Esophagus muscularis mucosa (tissue), 4 donors: ENCODE measurements around the gene AKAP12. TPM values are rescaled to one million over a fixed set of nuclear protein-coding genes. Genes with fewer than 3 reads are reported as not detected.

Experiments
- DNase-seq: peaks from one replicate; pipeline ENCODE4 v3.0.0-alpha.2; 2017; ENCODE audit errors: extremely low spot score
- H3K27ac ChIP-seq, 4 donors: fragments of 200-600 bp; sonication (generic); replicated peaks in 1 of 4; 1 replicate in 3 of 4; 2 replicates in 1 of 4; pipeline ENCODE4 v1.5.1; 2016 to 2019; ENCODE audit warnings: mild to moderate bottlenecking in 1 of 4
- H3K27me3 ChIP-seq, 4 donors: fragments of 200-600 bp; sonication (generic); one replicate each; pipeline versions ENCODE4 v1.5.1 to v1.6.0; 2016 to 2019
- H3K36me3 ChIP-seq, 4 donors: fragments of 200-600 bp; sonication (generic); one replicate each; pipeline ENCODE4 v1.5.1; 2016 to 2019
- H3K4me1 ChIP-seq, 4 donors: fragments of 200-600 bp; sonication (generic); one replicate each; pipeline ENCODE4 v1.5.1; 2016 to 2019
- H3K4me3 ChIP-seq, 4 donors: fragments of 200-600 bp; sonication (generic); 1 replicate in 2 of 4; 2 replicates in 2 of 4; pipeline ENCODE4 v1.5.1; 2016 to 2019; ENCODE audit warnings: mild to moderate bottlenecking in 4 of 4, moderate library complexity in 1 of 4
- H3K9me3 ChIP-seq, 4 donors: fragments of 200-600 bp; sonication (generic); 1 replicate in 3 of 4; 2 replicates in 1 of 4; pipeline ENCODE4 v1.5.1; 2016 to 2019
- EP300 ChIP-seq: sonication (generic); formaldehyde crosslinking; IDR thresholded peaks from one replicate; pipeline ENCODE4 v1.6.1; 2017; ENCODE audit warnings: antibody characterized with exemption
- POLR2A ChIP-seq: fragments of 450-650 bp; IDR thresholded peaks from one replicate; pipeline ENCODE4 v1.6.1; 2017; ENCODE audit warnings: antibody characterized with exemption, moderate library complexity, mild to moderate bottlenecking, low read depth
- POLR2AphosphoS5 ChIP-seq, 2 donors: sonication (generic); formaldehyde crosslinking; IDR thresholded peaks; one replicate each; pipeline ENCODE4 v1.6.1; 2017; ENCODE audit warnings: antibody characterized with exemption in 2 of 2
- WGBS: methylation state at CpG from one replicate; pipeline ENCODE4 v1.1.5; 2018; 5-methylcytosine and 5-hydroxymethylcytosine counted together
- intact Hi-C: fragments of 100-400 bp; cut with DNase I; formaldehyde crosslinking; loops from one replicate; pipeline ENCODE4 v1.15.1; 2023
- total RNA-seq, 4 donors: library from RNA; depleted of rRNA; stranded (reverse); fragments of >200 nt; gene quantifications; one replicate each; pipeline versions ENCODE4 v1.1.0 to v1.2.1, GENCODE V29; 2016
- TF ChIP-seq, protein P1 (sequence below), 3 experiments: fragments of 200-600 bp in 2 of 3; fragments of 450-650 bp in 1 of 3; sonication (generic) in 2 of 3; IDR thresholded peaks; one replicate each; pipeline ENCODE4 v1.5.1; 2017 to 2019; ENCODE audit warnings: antibody characterized with exemption in 3 of 3, mild to moderate bottlenecking in 2 of 3, moderate library complexity in 1 of 3

The AKAP12 gene
- total RNA-seq, 4 donors from 2014 or later, result 108 to 215 (median 187) TPM

DNA sequence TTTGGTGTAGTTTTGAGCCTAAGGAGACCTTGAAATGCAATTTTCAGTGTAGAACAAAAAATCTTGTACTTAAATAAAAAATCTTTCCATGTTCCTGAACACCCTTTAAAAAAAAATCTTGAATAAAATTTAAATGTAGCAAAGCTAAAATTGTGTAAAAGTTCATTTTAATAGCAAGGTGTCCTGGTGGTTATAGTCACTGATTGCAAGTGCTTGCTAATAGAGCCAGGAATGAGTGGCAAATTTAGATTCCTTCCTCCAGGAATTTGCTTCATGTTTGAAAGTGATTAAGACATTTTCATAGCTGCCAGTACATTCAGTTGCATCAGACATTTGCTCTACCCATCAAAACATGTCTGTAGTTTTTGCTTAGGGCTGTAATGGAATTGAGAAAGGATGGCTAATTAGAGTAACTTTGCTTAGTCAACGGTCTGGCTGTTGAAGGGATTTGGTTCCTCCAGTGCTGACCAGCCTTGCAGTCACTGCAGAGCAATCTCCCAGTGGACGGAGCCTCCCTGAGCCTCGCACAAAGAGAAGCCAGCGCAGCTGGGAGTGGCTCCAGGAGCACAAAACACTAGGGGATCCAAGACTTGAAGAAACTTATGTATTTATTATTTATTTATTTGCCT is 36.5 kb downstream of the AKAP12 start:
- Histone ChIP-seq H3K27ac (peak overlapping the region; percentile 37 to 66 (median 58)), H3K4me1 (peaks cover 0 to 49% (median 39%) of the 10 kb centered on the region in 4 donors)
- 39% methylated on average over 4 of the region's 4 CpGs for WGBS

GRCh38 chr6:151279891-151280290 is 40.1 kb downstream of the AKAP12 start:
- Histone ChIP-seq H3K9me3 (no peaks in the 10 kb centered on the region), H3K4me3 (no peak overlapping the region), H3K36me3 (no peaks in the 10 kb centered on the region), H3K4me1 (peaks cover 0 to 56% (median 48%) of the 10 kb centered on the region in 4 donors), H3K27ac (peak overlapping the region in 2 of 4 donors; percentile 25 to 40), H3K27me3 (no peaks in the 10 kb centered on the region)
- WGBS, result 95% methylated on average over 2 of the region's 2 CpGs
- DNase-seq, result no peak
- no peak for TF ChIP-seq POLR2AphosphoS5 (IDR thresholded peaks at IDR 0.05)
- TF ChIP-seq POLR2A, result no peak
- TF ChIP-seq EP300, result no peak
- TF ChIP-seq, protein P1, sequence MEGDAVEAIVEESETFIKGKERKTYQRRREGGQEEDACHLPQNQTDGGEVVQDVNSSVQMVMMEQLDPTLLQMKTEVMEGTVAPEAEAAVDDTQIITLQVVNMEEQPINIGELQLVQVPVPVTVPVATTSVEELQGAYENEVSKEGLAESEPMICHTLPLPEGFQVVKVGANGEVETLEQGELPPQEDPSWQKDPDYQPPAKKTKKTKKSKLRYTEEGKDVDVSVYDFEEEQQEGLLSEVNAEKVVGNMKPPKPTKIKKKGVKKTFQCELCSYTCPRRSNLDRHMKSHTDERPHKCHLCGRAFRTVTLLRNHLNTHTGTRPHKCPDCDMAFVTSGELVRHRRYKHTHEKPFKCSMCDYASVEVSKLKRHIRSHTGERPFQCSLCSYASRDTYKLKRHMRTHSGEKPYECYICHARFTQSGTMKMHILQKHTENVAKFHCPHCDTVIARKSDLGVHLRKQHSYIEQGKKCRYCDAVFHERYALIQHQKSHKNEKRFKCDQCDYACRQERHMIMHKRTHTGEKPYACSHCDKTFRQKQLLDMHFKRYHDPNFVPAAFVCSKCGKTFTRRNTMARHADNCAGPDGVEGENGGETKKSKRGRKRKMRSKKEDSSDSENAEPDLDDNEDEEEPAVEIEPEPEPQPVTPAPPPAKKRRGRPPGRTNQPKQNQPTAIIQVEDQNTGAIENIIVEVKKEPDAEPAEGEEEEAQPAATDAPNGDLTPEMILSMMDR (IDR thresholded peaks at IDR 0.05), result no peak
- intact Hi-C loops, result no loop called here

More for the DNA sequence above, 36.5 kb downstream of the AKAP12 start:
- Histone ChIP-seq H3K9me3 (no peaks in the 10 kb centered on the region), H3K4me3 (no peak overlapping the region), H3K36me3 (no peaks in the 10 kb centered on the region), H3K27me3 (no peaks in the 10 kb centered on the region)
- intact Hi-C loops, result no loop called here
- no peak for DNase-seq
- TF ChIP-seq, protein P1 (IDR thresholded peaks at IDR 0.05), result peak in 1 of 3 experiments; percentile 35
- no peak for TF ChIP-seq POLR2A
- TF ChIP-seq POLR2AphosphoS5 (IDR thresholded peaks at IDR 0.05), result peak; percentile 18 to 67
- TF ChIP-seq EP300, result peak; percentile 18

DNA sequence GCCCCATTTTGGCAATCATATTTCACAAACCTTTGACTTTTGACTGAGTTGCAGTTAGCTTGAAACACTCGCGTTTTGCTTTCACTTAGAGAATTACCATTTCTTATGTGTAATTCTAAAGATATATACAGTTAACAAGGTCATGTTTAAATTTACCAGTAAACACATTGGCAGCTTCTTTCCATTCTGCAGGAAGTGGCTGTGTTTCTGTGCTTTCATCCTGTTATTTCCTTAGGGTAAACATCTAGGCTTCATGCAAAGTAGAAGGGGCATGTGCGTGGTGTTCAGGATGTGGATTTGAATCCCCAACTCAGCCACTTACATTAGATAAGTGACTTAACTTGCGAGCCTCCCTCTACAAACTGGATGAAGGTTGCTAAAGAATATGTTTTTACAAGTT is 41.1 kb downstream of the AKAP12 start:
- H3K27ac ChIP-seq, result no peak overlapping the region
- peaks cover 5 to 62% (median 54%) of the 10 kb centered on the region in 4 donors for H3K4me1 ChIP-seq
- no peak for DNase-seq
- no peaks in the 10 kb centered on the region for H3K27me3 ChIP-seq
- intact Hi-C loops, result no loop called here
- no peak overlapping the region for H3K4me3 ChIP-seq
- TF ChIP-seq POLR2A, result no peak
- TF ChIP-seq, protein P1 (IDR thresholded peaks at IDR 0.05), result no peak
- TF ChIP-seq POLR2AphosphoS5 (IDR thresholded peaks at IDR 0.05), result no peak
- no peak for TF ChIP-seq EP300
- no peaks in the 10 kb centered on the region for H3K9me3 ChIP-seq
- no peaks in the 10 kb centered on the region for H3K36me3 ChIP-seq
- 89% methylated on average over 4 of the region's 4 CpGs for WGBS

DNA sequence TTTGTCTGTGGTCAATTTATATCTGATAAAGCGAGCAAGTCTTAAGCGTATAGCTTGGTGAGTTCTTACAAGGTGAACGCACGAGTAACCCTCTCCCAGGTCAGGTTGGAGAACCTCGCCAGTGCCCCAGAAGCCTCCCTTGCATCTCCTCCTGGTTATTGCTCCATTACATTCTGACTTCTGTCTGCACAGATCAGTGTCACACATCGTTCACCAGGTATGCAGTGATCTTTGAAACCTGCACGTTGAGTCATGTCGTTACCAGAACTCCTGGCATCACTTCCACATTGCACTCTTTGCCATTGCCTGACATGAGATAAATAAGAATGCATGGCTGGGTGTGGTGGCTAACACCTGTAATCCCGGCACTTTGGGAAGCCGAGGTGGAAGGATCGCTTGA is 44.2 kb downstream of the AKAP12 start:
- intact Hi-C loops, result no loop called here
- no peaks in the 10 kb centered on the region for H3K36me3 ChIP-seq
- H3K27me3 ChIP-seq, result no peaks in the 10 kb centered on the region
- WGBS, result 91% methylated on average over 11 of the region's 11 CpGs
- peaks cover 14 to 63% (median 50%) of the 10 kb centered on the region in 4 donors for H3K4me1 ChIP-seq
- peak overlapping the region in 3 of 4 donors; percentile 42 to 71 (median 65) for H3K27ac ChIP-seq
- no peak overlapping the region for H3K4me3 ChIP-seq
- DNase-seq, result no peak
- no peaks in the 10 kb centered on the region for H3K9me3 ChIP-seq
- TF ChIP-seq, protein P1 (IDR thresholded peaks at IDR 0.05), result no peak
